ENCODE results near the gene PRICKLE3.

PRICKLE3 gene, protein sequence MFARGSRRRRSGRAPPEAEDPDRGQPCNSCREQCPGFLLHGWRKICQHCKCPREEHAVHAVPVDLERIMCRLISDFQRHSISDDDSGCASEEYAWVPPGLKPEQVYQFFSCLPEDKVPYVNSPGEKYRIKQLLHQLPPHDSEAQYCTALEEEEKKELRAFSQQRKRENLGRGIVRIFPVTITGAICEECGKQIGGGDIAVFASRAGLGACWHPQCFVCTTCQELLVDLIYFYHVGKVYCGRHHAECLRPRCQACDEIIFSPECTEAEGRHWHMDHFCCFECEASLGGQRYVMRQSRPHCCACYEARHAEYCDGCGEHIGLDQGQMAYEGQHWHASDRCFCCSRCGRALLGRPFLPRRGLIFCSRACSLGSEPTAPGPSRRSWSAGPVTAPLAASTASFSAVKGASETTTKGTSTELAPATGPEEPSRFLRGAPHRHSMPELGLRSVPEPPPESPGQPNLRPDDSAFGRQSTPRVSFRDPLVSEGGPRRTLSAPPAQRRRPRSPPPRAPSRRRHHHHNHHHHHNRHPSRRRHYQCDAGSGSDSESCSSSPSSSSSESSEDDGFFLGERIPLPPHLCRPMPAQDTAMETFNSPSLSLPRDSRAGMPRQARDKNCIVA

DNA sequence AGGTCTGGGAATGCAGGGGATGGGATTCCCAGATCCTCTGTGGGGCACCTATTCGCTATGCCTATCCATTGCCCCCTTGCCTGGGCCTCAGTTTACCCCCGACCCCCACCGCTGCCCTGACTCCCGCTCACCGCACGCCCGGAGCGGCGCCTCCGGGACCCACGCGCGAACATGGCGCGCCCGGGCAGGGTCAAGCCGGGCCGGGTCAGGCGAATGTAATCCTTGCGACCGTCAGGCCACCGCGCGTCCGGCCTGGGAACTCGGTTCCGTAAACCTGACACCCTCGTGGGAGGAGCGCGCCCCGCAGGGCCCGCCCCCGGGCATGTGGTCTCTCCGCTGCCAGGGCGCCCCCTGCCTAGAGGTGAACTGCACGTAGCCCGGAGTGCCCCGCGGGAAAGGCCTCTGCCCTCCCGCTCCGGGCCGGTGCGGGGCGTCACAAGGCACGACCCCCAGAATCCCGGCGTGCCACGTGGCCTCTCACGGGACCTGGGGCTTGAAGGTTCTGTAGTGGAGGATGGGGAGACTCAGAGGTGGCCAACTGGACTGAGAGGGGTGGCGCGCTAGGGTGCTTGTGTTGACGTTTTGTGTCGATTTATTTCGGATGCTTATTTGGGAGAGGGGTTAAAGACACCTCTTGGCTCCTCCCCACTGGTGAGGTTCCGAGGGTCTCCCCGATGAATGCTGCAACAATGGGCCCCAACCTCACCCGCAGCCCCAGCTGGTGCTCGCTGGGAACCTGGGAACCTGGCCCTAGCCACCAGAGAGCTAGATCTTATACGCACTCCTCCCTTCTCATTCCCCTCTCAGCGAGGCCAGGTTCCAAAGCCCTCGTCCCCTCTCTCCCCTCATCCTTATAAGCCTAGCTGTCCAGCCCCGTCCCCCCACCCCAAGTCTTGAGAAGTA is at the start of gene PRICKLE3:
Gene PRICKLE3, minus strand, starts transcription at position 249 of the 903 bp plus-strand sequence. Its CDS starts 76 bp downstream, at position 173.
- peak; percentile 67 for DNase-seq

DNA sequence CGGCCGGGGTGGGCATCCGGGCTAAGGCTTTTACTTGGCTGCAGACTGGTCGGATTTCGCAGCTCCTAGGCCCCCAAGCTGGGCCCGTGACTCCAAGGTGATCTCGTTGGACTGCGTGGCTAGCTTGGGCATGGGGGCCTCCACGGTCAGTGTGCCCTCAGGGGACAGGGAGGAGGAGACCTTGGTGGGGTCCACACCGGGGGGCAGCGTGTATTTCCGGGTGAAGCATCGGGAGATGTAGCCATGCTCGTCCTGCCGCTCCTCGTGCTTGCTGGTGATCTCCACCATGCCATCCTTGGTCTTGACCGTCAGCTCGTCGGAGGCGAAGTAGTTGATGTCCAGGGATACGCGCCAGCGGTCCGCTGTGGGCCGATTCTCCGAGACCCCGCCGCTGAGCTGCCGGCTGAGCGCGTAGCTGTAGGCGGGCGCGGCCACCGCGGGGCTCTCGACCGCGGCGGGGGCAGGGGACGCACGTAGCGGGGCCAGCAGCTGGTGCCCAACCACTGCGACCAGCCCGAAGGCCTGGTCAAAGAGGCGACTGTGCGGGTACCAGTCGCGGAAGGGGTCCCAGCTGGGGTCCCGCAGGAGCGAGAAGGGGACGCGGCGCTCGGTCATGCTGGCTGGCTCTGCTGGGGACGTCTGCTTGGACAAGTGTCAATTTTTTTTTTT is 47.8 kb upstream of the PRICKLE3 start:
- no peak for DNase-seq

DNA sequence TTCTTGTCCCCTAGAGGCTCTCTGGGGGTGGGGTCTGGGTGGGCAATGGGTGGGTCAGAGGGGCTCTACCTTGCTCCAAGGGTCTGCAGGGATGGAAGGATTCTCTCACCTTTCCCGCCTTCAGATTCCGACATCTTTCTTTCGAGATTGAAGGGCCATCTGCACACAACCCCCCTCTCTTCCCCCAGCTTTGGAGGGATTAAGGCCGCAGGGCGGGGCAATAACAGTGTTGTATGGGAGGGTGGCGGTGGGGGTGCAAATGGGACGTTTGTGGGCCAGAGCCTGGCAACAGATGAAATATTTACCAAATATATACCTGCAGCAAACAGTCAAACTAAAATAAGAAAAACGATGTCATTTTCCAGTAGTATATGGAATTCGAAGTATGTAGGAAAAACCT is 47.0 kb upstream of the PRICKLE3 start, which contains the start of gene CACNA1F:
Gene CACNA1F, minus strand, starts transcription at position 165 of the 400 bp plus-strand sequence. Its CDS starts 31 bp downstream, at position 134.
- DNase-seq: no peak

DNA sequence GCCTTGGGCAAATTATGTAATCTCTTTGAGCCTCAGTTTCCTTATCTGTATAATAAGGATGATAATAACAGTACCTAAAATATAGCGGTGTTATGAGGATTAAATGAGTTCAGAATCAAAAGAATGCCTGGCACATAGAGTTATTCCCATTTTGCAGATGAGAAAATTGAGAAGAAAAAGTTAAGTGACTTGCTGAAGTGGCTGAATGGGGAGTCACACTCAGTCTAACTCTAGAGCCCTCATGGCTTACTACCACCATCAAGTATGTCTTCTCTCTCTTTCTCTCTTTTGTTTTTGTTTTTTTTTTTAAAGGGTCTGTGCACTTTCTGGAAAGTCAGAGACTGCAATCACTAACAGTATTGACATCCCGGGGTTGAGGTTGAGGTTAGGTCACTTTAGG is 46.4 kb upstream of the PRICKLE3 start:
- no peak for DNase-seq

DNA sequence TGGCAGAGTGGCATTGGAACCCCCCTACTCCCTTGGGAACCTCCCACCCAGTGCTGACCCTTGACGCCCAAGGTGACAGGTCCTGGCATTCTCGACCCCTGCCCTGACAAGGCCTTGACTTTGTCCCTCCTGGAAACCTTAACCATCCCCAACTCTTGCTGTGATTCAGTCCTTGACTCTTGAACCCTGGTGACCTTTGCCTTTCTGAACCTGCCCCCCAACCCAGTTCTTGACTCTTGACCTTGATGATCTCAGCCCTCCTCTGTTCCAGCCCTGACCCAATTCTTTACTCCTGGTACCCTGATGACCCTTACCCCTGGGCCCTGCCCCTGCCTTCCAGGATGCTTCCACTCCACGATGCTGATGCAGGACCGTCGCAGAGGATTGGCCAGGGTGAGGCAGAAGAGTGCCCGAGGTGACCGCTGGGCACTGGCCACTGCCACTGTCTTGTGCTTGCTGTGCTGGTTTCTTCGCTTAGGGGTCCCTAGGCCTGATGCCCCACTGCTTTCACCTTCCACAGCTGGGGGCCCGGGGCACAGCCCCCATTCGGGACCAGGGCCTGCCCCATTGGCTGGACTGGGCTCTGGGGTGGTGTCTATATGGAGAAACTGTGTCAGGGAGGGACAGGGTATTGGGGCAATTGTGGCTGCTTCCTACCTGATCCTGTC is 45.3 kb upstream of the PRICKLE3 start:
- DNase-seq: no peak

DNA sequence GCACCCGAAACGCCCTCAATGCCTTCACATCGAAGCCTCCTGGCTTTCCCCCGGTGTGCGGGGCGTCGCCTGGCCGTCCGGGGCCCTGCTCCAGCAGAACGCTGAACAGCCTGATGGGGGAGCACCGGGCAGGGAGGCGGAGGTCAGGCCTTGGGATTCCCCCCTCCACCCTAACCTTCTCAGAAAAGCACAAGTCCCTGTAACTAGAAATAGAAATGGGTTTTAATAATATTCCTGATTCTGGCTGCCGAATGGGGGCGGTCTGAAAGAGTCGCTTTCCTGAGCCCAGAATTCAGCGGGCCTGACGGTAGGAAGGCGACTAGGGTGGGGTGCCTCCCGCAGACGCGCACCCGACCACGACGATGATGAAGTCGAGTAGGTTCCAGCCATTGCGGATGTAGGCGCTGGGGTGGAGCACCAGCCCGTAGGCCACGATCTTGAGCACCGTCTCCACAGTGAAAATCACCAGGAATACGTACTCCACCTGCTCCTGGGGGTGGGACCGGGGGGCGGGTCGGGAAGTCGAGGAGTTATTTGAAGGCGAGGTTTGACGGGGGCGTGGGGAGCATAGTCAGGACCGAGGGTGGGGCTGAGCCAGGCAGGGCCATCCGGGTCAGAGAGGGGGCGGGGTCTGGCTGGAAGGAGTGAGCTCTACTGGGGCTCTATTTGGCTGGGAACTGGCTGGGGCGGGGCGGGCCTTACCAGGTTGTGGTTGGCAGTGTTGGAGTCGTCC is 44.5 kb upstream of the PRICKLE3 start:
- peak; percentile 77 for DNase-seq

DNA sequence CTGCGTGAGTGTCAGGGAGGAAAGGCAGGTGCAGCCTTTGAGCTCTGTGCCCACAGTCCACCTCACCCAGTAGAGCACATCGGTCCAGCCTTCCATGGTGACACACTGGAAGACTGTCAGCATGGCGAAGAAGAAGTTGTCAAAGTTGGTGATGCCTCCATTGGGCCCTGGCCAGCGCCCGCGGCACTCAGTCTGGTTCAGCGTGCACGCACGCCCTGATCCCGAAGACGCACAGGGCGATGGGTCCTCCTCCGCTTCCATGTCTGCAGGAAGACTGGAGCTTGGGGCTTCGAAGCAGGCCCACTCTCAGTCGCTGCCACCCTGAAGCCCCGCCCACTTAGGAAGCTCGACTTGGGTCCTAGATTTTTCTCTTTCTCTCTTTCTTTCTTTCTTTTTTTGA is 42.0 kb upstream of the PRICKLE3 start:
- DNase-seq: no peak

DNA sequence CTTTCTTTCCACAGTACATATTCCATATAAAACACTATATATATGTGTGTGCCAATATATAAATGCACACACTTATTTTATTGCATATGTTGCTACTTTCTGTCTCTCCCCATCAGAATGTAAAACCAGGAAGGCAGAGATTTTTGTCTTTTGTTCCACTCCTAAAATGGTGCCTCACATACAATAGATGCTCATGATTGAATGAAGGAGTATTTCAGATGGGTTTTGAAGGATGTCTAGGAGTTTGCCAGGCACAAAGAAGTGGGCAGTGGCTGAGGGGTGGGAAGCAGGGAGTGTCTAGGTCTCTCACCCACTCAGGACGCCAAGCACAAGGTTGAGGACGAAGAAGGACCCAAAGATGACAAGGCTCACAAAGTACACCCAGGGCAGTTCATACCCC is 41.6 kb upstream of the PRICKLE3 start:
- no peak for DNase-seq

DNA sequence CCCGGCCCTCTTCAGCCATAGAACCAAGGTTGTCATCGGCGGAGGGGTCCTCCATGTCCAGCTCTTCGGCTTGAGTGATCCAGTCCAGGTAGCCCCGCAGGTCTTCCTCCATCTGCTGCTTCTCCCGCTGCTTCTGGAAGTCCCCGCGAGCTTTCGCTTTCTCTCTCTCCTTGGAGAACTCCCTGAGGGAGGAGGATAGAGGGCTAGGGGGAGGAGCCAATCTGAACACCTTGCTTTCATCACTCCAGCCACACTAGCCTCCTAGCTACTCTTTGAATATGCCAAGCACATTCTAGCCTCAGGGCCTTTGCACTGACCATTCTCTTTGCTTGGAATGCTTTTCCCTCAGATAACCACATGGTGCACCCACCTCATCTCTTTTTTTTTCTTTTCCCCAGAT is 40.8 kb upstream of the PRICKLE3 start:
- no peak for DNase-seq

DNA sequence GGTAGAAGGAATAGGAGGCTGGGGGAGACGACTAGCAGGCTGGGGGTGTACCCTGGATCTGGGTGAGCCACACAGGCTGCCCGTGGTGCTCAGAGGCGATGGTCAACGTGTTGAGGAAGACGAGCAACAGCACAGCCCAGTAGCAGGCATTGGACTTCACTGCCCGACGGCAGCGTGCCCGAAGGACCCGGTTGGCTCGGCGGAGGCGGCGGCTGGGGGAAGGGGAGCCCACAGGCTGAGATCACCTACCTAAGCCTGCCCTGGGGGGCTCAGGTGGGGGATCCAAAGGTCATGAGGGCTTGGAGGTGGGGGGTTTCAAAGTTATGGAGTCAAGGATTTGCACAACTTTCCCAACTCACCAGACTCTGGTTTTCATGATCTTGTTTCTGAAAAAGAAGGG is 39.7 kb upstream of the PRICKLE3 start:
- no peak for DNase-seq

DNA sequence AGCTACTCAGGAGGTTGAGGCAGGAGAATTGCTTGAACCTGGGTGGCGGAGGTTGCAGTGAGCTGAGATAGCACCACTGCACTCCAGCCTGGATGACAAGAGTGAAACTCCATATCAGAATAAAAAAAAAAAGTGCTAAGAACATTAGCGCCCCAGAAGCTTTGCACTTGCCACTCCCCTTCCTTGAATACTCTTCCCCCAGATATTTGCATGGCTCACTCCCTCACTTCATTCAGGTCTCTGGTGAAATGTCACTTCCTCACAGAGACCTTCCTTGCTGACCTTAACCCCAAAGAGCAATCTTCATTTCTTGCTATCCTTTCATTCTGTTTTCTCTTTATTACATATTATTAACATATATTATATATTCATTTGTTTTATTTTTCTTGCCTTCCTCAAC is 35.7 kb upstream of the PRICKLE3 start:
- no peak for DNase-seq

DNA sequence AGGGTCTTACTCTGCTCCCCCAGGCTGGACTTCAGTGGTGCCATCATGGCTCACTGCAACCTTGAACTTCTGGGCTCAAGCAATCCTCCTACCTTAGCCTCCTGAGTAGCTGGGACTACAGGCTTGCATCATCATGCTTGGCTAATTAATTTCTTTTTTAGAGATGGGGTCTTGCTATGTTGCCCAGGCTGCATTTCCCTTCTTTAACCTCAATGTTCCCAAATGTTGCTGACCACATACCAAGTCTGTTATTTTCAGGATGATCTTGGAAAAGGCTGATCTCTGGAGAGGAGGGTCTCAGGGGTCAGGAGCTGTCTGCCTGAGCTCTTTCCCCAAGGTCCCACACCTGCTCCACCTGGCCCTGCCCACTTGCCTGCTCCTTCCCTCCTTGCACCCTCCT is 33.9 kb upstream of the PRICKLE3 start:
- DNase-seq: no peak

DNA sequence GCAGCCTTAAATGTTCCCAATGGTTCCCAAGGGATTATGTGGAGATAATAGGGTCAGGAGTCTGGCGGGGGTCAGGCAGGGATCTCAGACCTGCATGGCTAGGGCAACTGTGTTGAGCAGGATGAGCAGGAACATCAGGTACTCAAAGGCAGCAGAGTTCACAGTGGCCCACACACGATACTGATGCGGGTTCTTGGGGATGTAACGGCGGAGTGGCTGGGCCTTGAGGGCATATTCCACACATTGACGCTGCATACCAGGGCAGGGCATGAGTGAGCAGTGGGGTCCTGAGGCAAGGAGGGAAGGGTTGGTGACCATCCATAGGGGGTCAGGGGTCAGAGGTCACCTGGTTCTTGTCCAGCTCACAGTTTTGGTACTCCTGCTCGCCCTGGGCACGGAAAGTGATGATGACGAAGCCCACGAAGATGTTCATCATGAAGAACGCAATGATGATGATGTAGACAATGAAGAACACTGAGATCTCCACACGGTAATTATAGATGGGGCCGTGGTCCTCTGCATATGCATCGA is 28.9 kb upstream of the PRICKLE3 start:
- no peak for DNase-seq

DNA sequence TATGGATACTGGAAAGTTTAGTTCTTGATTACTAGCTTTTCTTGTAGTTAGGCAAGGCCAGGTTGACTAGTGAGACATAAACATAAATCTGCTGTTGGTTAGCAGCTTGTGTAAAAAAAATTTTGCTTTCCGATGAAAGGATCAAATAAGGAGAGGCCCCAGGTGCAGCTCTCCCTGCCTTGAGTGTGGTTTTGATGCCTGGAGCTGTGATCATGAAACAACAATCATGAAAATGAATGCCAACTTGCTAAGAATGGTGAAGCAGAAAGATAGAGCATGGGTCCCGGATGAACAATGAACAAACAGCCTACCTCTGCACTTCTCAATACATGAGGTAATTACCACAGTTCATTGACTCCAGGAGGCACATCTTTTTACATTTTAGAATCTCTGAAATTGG is 28.2 kb upstream of the PRICKLE3 start:
- DNase-seq: no peak

DNA sequence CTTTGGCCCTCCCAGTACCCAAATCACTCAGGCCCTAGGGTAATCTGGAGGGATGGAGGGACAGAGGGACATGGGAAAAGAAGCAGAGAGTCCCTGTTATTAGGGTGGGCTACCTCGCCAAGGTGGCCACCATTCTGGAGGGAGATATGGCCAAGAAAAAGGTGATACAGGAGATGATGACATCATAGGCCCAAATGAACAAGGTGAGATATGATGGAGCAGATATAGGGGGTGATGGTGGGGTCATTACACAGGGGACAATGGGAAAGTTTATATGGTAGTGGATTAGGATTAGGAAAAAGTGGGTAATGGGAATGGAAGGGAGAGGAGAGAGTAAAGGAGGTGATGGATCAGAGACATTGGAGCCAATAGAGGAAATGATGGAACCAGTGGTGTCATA is 26.7 kb upstream of the PRICKLE3 start:
- DNase-seq: no peak

DNA sequence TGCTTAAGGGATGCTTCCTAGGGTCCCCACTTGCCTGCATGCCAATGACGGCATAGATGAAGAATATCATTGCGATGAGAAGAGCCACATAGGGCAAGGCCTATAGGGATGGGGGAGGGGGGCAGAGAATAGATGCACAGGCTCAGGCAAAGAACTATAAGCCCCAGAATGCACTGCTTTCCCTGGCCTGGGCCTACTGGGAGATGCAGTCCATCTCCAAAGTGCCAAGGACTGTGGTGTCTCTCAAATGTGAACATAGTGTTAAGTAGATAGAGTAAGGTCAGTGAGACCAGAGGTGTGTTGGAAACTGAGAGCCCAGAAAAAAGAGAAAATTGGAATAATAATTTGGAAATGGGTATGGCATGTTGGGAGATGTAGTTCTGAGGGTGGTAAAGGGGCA is 26.0 kb upstream of the PRICKLE3 start:
- no peak for DNase-seq

DNA sequence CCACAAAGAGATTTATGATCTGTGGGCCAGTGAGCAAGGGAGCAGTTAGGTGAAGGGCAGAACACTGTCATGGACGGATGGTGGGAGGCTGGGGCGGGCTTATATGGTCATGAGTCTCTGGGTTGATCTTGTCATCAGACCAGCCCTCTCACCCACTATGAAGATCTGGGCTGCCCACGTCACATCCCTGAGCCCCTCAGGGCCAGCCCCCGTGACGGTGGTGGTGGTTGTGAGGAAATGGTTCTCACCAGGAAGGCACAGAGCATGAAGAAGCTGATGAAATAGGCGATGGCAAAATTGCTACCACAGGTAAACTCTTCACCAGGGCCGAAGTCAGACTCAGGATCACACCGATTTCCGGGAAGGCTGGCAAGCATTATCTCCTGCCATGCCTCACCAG is 24.9 kb upstream of the PRICKLE3 start:
- no peak for DNase-seq

DNA sequence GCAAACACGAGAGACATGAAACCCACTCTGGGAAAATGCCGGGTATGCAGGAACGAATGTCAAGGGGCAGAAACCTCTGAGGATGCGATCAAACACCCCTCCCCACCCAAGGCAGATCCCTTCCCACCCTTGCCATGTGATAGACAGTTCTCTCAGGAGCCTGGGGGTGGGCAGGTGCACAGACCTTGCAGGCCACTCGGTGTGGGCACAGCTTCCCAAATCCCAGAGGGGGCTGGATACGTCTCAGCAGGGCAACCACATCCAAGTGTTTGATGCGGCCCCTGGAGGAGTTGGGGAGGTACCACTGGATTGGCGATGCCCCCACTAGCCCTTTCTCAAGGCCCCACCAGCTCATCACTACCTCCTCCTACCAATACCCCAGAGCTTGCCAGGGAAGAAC is 24.2 kb upstream of the PRICKLE3 start:
- no peak for DNase-seq

DNA sequence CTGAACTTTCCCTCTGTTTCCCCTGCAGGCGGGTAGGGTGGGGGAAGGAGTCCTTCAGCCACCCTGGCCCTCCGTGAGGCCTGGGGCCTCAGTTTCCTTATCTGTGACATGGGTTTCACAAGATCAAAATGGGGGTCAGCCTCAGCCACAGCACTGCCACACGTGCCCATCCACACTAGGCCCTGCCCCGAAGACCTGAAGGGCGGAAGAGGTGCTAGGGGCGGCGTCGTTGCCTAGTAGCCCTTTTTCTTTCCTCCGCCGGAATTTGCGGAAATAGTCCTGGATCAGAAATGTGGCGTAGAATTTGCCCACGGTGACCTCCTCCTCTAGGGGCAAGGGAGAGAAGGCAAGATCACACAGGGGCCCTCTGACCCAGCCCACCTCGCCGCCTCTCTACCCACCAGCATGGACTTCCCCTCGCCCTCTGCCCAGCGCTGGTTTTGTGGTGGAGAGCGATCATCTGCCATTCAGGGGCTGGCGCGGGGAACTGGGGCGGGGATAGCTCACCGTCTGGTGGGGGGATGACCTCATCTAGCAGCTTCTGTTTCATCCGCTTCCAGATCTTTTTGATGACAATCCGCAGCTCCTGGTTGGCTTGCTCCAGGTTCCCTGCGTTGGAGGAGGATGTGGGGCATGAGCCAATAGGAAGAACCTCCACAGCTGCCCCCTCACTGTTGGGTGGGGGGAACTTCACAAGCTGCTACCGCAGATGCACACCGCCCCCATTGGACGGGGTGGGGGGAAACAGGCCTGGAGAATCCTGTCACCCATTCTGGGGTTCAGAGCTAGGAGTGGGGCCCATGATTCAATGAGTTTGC is 23.5 kb upstream of the PRICKLE3 start:
- DNase-seq: no peak

DNA sequence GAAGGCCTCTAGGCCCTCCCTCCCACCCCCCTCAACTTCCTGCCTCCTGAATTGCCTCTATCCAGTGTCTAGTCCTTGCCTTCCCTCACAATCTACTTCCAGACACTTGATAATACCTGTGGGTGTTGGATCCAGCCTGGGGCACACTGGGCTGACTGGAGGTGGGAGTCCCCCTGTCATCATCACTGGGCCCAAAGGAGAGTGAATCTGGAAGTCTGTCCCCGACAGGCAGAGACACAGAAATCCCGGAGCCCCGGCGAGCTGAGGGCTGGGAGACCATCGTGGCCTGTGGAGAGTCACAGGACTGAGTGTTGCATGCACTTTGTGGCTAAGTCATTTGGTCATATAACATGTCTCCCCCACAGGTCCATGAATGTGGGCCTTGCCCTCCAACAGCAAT is 22.2 kb upstream of the PRICKLE3 start:
- no peak for DNase-seq
